H1 (cell line): ENCODE results near the gene TMEM120B. TPM values are rescaled to one million over a fixed set of nuclear protein-coding genes. Genes with fewer than 3 reads are reported as not detected.

Experiments used
- MAX ChIP-seq: IDR thresholded peaks from 2 replicates; pipeline ENCODE4 v1.6.1; 2012; ENCODE audit warnings: inconsistent platforms
- SIX5 ChIP-seq: IDR thresholded peaks from 2 replicates; pipeline ENCODE4 v1.6.1; 2011; ENCODE audit warnings: mild to moderate bottlenecking, low read depth, low read length
- polyA plus RNA-seq, 7 experiments: library from polyadenylated mRNA; depleted of rRNA in 3 of 7; stranded (reverse) in 5 of 7; unstranded in 2 of 7; fragments of >200 nt in 5 of 7; fragments of 200-250 nt in 2 of 7; gene quantifications; 1 replicate in 5 of 7; 2 replicates in 1 of 7; 4 replicates in 1 of 7; pipeline versions ENCODE4 v1.2.1 to v1.2.3, GENCODE V29; 2011 to 2013; ENCODE audit warnings: missing spikeins in 2 of 7, mixed read lengths in 2 of 7
- total RNA-seq: library from RNA; stranded (reverse); fragmentation: NEBNext Ultra II Directional; extraction: Animal tissue kit (Norgen Biotek cat#: 25700); gene quantifications from 2 replicates; pipeline ENCODE4 v1.2.1, GENCODE V29; 2021
- TF ChIP-seq, protein P1 (sequence below): IDR thresholded peaks from 2 replicates; pipeline ENCODE4 v1.6.1; 2012; ENCODE audit warnings: inconsistent platforms

Gene TMEM120B
- total and polyA plus RNA-seq, 2 of the 8 experiments (the other 6 are each of a cell fraction or from before 2014, with no cell fraction given), result 22.0 to 29.1 TPM

GRCh38 chr12:121823101-121823726 is 110.7 kb downstream of the TMEM120B start (continued):
- TF ChIP-seq, protein P1, sequence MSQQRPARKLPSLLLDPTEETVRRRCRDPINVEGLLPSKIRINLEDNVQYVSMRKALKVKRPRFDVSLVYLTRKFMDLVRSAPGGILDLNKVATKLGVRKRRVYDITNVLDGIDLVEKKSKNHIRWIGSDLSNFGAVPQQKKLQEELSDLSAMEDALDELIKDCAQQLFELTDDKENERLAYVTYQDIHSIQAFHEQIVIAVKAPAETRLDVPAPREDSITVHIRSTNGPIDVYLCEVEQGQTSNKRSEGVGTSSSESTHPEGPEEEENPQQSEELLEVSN, result no peak
- TF ChIP-seq SIX5 (no peak), MAX (no peak)
